NCI-H2081 treated with DMSO at 0.1 percent for 48 hours (cell line): ENCODE measurements around the gene AP1AR.
"Not testable (repeated sequence)": the region's sequence is repeated elsewhere in the genome, so short reads cannot be mapped to it uniquely, and the experiment has no call there.

Experiments
- DNase-seq: peaks from one replicate; lab custom pipeline; 2025; lab: John Stamatoyannopoulos, UW

The AP1AR gene

GRCh38 chr4:112279025-112279881 is 47.7 kb downstream of the AP1AR start:
- no peak for DNase-seq

DNA sequence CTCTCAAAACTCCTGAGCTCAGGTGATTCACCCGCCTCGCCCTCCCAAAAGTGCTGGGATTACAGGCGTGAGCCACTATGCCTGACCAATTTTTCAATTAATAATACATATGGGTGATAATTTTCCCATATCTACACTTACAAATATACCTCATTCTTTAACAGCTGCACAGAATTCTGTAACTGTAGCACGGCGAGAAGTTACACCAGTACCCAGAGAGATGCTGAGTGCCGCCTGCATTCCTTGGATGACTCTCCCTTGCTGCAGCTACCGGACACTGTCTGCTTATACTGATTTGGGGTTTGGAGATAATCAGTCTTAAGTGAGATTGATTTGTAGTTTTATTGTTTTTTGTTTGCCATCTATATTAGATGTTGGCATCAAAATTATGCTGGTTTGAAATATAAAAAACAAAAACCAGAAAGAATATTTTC is 48.3 kb downstream of the AP1AR start:
- DNase-seq, result no peak

DNA sequence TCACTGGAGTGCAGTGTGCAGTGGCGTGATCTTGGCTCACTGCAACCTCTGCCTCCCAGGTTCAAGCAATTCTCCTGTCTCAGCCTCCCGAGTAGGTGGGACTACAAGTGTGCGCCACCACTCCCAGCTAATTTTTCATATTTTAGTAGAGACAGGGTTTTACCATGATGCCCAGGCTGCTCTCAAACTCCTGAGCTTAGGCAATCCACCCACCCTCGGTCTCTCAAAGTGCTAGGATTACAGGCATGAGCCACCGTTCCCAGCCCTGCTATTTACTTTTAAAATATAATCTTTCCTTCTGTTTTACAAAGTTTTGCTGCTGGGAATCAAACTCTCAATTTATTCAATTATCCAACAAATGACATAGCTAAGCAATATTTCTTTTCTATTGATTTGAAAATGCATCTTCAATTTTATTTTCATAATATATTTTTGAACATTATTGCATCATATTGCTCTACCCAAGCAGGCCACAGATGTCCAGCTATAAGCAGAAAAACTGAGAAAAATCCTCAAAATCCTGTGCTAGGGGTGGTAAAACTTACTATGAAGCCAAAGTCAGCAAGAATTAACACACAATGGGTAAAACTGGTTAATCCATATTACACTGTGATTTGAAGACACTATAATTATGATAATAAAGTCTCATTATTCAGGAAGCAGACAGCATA is 48.9 kb downstream of the AP1AR start:
- DNase-seq, result no peak

- not testable (repeated sequence) for DNase-seq
Measured at GRCh38 chr4:112281895-112282398, 50.4 kb downstream of the AP1AR start.

- no peak for DNase-seq
Measured at GRCh38 chr4:112282860-112283667, 51.5 kb downstream of the AP1AR start.

DNA sequence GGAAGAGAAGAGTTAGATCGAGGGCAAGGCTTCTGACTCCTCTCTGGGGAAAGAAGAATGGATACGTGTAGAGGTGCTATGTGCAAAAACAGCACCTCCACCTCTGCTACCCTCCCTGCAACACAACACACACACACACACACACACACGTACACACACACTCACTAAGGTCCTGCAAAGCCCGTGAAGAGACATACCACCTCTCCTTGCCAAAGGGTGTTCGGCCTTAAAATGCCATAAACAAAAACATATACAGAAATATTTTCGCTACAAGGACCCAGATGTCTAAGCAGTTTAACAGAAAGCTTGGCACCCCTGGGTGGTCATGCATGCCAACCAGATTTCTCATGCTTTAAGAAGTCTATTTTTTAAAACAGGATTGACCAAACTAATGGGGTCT is 52.6 kb downstream of the AP1AR start:
- no peak for DNase-seq

GRCh38 chr4:112284662-112285411 is 53.2 kb downstream of the AP1AR start:
- DNase-seq, result no peak

GRCh38 chr4:112287258-112287989 is 55.8 kb downstream of the AP1AR start:
- no peak for DNase-seq

DNA sequence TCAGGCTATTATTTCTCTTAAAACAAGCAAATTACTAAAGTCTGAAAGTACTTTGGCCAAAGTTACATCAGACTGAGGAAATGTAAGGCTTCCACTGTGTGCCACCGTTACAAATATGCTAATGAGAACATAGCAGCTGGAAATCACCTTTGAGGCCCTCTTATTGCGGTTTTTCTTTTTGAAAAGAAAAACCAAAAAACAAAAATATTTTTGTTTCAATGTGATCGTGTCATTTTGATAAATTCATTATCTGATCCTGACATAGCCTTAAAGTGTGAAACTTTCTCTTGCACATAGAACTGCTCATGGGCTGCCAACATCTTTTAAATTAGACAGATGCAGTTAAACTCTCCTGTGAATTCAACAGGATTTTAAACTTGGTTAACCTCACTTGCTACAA is 56.9 kb downstream of the AP1AR start:
- DNase-seq, result no peak

DNA sequence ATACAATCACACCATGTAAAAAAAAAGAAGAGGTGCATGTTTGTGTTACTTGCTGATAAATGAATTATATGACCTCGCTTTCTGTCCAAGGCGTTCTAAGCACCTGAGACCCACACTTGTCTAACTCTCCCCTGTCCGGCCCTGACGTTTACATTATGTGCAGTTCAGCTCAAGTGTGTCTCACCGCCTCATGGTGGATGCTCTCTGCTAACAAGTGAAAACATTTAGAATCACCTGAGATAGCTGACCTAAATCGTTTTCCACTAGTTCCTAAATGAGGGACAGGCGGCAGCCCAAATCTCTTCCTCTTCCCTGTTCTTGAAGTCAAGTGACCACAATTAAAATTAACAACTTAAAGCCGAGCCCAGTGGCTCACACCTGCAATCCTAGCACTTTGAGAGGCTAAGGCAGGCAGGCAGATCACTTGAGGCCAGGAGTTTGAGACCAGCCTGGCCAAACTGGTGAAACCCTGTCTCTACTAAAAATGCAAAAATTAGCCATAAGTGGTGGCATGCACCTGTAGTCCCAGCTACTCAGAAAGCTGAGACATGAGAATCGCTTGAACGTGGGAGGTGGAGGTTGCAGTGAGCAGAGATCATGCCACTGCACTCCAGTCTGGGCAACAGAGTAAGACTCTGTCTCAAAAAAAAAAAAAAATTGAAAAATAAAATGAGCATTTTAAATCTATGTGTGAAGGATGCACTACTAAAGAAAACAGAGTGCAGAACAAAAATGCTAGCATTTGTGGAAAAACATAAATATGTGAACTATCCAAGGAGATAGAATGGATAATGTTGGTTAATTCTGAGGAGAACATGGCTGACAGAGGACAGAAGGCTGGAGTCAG is 58.0 kb downstream of the AP1AR start:
- DNase-seq, result no peak

DNA sequence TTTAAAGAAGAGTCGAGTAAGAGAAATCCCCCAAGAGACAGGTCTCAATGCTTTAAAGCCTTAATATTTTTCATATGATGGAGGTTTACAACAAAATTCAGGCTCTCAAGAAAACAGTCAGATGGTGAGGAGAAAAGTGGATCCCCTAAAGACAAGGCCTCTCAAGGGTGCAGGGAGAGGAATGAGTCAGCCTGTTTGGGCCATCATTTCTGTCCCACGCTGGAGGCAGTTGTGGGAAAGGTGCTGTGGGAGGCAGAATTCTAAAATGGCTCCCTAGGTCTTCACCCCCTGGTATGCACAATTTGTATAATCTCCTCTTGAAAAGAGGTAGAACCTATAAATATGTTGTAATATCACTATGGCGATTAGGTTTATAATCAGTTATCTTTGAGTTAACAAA is 58.8 kb downstream of the AP1AR start:
- DNase-seq, result no peak

GRCh38 chr4:112296949-112297880 is 65.6 kb downstream of the AP1AR start, which contains the start of gene ALPK1:
Gene ALPK1, plus strand, starts transcription at chr4:112297369.
- no peak for DNase-seq

DNA sequence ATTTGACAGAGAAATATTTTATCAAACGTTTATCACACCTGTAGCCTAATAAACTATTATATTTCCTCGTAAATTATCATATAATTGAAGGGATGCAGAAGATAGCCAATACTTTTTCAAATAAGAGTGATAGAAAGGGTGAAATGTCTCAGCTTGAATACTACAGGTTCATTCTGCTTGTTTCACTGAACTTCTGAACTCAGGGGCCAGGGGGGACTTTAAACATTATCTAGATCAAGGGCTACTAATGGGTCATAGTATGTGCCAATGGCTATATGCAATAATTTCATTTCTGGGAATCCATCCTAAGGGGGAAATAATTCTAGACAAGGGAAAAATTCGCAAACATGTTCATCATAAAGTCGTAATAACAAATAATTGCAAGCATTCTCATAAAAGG is 68.1 kb downstream of the AP1AR start:
- no peak for DNase-seq

DNA sequence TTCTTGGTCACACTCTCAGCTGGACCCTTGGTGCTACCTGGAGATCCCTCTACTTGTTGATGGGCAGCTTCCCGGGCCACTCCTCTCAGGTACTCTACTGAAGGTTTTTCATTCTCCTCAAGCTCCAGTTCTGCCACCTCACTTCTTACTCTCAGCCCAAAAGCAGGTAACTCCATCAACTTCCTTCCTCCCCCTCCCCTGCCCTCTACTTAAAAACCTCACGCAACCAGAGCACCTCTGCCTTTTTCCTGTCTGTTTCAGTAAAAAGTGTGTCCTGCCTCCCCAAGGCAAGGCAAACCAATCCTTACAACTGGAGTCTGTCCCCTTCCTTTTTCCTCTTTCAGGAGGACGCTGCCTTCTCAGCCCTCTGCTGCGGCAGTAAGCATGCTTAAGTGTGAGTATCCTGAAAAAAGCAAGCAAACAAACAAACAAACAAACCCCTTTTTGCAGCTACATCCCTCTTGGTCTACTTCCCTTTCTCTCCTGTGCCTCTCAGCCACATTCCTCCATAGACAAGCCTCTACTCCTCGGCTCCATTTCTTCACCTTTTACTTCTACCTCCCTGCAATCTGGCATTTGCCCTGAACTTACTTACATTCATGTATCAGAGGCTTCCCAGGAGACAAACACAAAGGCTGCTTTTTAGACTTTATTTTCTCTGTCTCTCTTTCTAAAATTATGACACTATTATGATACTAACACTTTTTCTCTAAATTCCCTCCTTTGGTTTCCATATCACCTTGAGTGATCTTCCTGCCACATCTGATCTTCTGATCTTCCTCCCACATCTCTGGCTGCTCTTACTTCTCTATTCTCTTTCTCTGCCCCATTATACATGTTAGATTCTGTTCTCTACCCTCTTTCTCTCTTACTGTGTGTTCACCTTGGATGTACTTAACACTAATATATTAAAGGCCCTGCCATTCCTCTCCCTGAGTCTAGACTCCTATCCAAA is 71.0 kb downstream of the AP1AR start:
- no peak for DNase-seq

GRCh38 chr4:112305477-112305876 is 73.9 kb downstream of the AP1AR start:
- not testable (repeated sequence) for DNase-seq

DNA sequence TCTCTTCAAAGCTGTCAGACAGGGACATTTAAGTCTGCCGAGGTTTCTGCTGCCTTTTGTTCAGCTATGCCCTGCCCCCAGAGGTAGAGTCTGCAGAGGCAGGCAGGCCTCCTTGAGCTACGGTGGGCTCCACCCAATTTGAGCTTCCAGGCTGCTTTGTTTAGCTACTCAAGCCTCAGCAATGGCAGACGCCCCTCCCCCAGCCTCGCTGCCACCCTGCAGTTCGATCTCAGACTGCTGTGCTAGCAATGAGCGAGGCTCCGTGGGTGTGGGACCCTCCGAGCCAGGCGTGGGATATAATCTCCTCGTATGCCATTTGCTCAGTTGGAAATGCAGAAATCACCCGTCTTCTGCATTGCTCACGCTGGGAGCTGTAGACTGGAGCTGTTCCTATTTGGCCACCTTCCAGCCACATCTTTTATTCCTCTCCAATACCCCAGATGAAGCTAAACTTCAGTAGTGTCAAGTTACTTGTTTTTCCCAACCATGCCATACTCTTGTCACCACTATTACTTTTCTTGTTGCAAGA is 77.7 kb downstream of the AP1AR start:
- DNase-seq, result not testable (repeated sequence)

DNA sequence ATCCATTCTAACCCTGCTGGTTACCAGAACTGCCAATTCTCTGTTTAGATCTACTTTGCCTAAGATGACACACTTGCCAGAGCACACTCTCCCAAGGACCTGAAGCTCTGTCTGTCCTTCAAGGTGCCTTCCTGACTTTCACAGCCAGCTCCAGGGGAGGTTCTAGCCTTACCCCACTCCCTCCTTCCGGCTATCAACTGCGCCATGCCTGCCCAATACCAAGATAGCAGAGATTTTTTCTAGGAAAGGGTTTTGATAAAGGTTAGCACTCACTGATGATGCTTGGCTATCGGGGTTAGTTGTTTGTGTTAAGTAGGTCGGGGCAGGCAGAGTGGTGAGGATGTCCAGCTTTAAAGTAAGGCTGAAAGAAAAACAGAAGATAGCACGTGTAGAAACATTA is 79.9 kb downstream of the AP1AR start:
- no peak for DNase-seq
